GM12874 (cell line): Measurements from ENCODE around the gene LIMS2.

Source experiments
- CTCF ChIP-seq: IDR thresholded peaks from 2 replicates; pipeline ENCODE4 v1.5.1; 2011; ENCODE audit warnings: low read depth, mild to moderate bottlenecking, control low read depth, low read length, moderate library complexity; ENCODE audit not compliant: insufficient read depth

LIMS2 gene

GRCh38 chr2:127715778-127716449 is 40.6 kb upstream of the LIMS2 start:
- no peak for TF ChIP-seq CTCF

- no peak for TF ChIP-seq CTCF
Observed at GRCh38 chr2:127713562-127713961, 38.2 kb upstream of the LIMS2 start.

GRCh38 chr2:127712999-127713398 is 37.7 kb upstream of the LIMS2 start:
- no peak for TF ChIP-seq CTCF

- TF ChIP-seq CTCF: no peak
Observed at GRCh38 chr2:127709336-127709735, 34.0 kb upstream of the LIMS2 start.

- no peak for TF ChIP-seq CTCF
Observed at GRCh38 chr2:127707890-127708648, 32.7 kb upstream of the LIMS2 start.

GRCh38 chr2:127706215-127706990 is 31.1 kb upstream of the LIMS2 start:
- TF ChIP-seq CTCF: no peak

GRCh38 chr2:127705391-127706065 is 30.2 kb upstream of the LIMS2 start:
- no peak for TF ChIP-seq CTCF
